ENCODE data around the gene TBX3. TPM values are rescaled to one million over a fixed set of nuclear protein-coding genes. Genes with fewer than 3 reads are reported as not detected.

The TBX3 gene
- total and polyA plus RNA-seq, 2 donors (not counting 3 experiments of a cell fraction or from before 2014, with no cell fraction given) = 0.52 to 2.0 TPM

DNA sequence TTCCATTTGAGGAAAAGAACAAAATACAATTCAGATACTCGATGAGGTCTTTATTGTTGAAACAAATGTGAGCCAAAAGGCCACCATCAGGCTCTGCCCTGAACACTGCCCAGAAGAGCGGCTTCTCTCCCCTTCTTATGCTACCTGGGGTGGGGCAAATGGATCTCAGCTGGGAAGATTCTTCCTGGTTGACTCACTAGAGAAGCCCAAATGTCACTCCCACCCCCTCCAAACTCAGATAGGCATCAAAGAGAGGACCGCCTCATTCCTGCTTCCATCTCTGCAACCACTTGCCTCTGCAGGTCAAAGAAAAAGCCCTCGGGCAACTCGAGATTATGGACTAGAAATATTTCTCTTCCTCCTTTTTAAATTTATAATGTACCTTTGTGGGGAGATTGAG is 55.8 kb downstream of the TBX3 start:
- ChIA-PET CTCF (no interaction called here), POLR2A (no interaction called here)

More for the DNA sequence above, 55.8 kb downstream of the TBX3 start:
- TF ChIP-seq JUN (IDR thresholded peaks at IDR 0.05; ENCODE audit: borderline replicate concordance, insufficient read depth, insufficient read length, low read depth) (no peak), EZH2 (IDR thresholded peaks at IDR 0.05; ENCODE audit: borderline replicate concordance, low read depth, low read length, severe bottlenecking) (no peak), POLR2A (IDR thresholded peaks at IDR 0.05; ENCODE audit: low read depth, low read length) (no peak), GATA2 (IDR thresholded peaks at IDR 0.05; ENCODE audit: insufficient read depth, insufficient read length, low read depth, low read length) (no peak), FOS (IDR thresholded peaks at IDR 0.05; ENCODE audit: borderline replicate concordance, insufficient read depth, low read length) (no peak), POLR2AphosphoS5 (IDR thresholded peaks at IDR 0.05; ENCODE audit: insufficient read depth, low read depth, low read length) (no peak), MYC (IDR thresholded peaks at IDR 0.05; ENCODE audit: low read depth, low read length) (no peak)
- TF ChIP-seq, protein P1, sequence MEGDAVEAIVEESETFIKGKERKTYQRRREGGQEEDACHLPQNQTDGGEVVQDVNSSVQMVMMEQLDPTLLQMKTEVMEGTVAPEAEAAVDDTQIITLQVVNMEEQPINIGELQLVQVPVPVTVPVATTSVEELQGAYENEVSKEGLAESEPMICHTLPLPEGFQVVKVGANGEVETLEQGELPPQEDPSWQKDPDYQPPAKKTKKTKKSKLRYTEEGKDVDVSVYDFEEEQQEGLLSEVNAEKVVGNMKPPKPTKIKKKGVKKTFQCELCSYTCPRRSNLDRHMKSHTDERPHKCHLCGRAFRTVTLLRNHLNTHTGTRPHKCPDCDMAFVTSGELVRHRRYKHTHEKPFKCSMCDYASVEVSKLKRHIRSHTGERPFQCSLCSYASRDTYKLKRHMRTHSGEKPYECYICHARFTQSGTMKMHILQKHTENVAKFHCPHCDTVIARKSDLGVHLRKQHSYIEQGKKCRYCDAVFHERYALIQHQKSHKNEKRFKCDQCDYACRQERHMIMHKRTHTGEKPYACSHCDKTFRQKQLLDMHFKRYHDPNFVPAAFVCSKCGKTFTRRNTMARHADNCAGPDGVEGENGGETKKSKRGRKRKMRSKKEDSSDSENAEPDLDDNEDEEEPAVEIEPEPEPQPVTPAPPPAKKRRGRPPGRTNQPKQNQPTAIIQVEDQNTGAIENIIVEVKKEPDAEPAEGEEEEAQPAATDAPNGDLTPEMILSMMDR (IDR thresholded peaks at IDR 0.05; ENCODE audit: extremely low read depth in 1 of 2, insufficient read depth in 1 of 2, low read depth in 1 of 2, low read length in 2 of 2) = no peak
- TF ChIP-seq, protein P2, sequence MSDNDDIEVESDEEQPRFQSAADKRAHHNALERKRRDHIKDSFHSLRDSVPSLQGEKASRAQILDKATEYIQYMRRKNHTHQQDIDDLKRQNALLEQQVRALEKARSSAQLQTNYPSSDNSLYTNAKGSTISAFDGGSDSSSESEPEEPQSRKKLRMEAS (IDR thresholded peaks at IDR 0.05; ENCODE audit: insufficient read depth, insufficient read length) = no peak
- H3K4me2 ChIP-seq (ENCODE audit: insufficient read depth, low read length) = no peak overlapping the region
- H3K9me3 ChIP-seq (replicated peaks; ENCODE audit: control insufficient read depth, insufficient read depth, low read length) = no peaks in the 10 kb centered on the region
- dilution Hi-C loops (cut with MboI; ENCODE audit: extremely low pct_ligation_motif_present, low sequenced_read_pairs) = no loop called here
- no peaks in the 10 kb centered on the region for H4K20me1 ChIP-seq (replicated peaks; ENCODE audit: control insufficient read depth, extremely low read depth, insufficient read depth, low read length)
- no peak overlapping the region for H3K27ac ChIP-seq (ENCODE audit: insufficient read depth, low read depth, low read length)
- no peaks in the 10 kb centered on the region for H3K79me2 ChIP-seq (ENCODE audit: control insufficient read depth, insufficient read depth, low read length)
- no peaks in the 10 kb centered on the region for H3K9me1 ChIP-seq (replicated peaks; ENCODE audit: control insufficient read depth, extremely low read depth, insufficient read depth, low read length)
- no peaks in the 10 kb centered on the region for H3K27me3 ChIP-seq (ENCODE audit: control insufficient read depth in 2 of 2, insufficient read depth in 2 of 2, low read length in 2 of 2)
- BruUV-seq (replicated peaks) = no TSS peak
- DNase-seq (ENCODE audit: low read depth, low spot score) (no peak), FAIRE-seq (no peak)
- H3K36me3 ChIP-seq (ENCODE audit: control insufficient read depth in 2 of 2, extremely low read depth in 1 of 2, insufficient read depth in 2 of 2, low read length in 2 of 2) = no peaks in the 10 kb centered on the region
- H2AFZ ChIP-seq (ENCODE audit: low read depth, low read length) = no peak overlapping the region
- H3K9ac ChIP-seq (replicated peaks; ENCODE audit: extremely low read depth, insufficient read depth, low read length) = no peak overlapping the region
- intact Hi-C loops (cut with micrococcal nuclease) = no loop called here
- no peaks in the 10 kb centered on the region for H3K4me1 ChIP-seq (ENCODE audit: control insufficient read depth, extremely low read depth, insufficient read depth, low read length)
- H3K4me3 ChIP-seq (replicated peaks in 1 of 3; ENCODE audit: insufficient read depth in 1 of 3, low read depth in 1 of 3, low read length in 3 of 3) = no peak overlapping the region

All from endothelial cell of umbilical vein (primary cell).